GM12878 (cell line): ENCODE results near the gene PROSER3. TPM values are rescaled to one million over a fixed set of nuclear protein-coding genes. Genes with fewer than 3 reads are reported as not detected.

Source experiments
- EGR1 ChIP-seq, 2 experiments: IDR thresholded peaks; 1 replicate in 1 of 2; 2 replicates in 1 of 2; pipeline ENCODE4 v1.6.1; 2011 to 2012; ENCODE audit warnings: low read depth in 2 of 2, low read length in 2 of 2, borderline replicate concordance in 1 of 2, mild to moderate bottlenecking in 1 of 2, moderate library complexity in 1 of 2
- MEF2A ChIP-seq: IDR thresholded peaks from 2 replicates; pipeline ENCODE4 v1.6.1; 2011; ENCODE audit warnings: low read depth, mild to moderate bottlenecking, low read length, moderate library complexity; ENCODE audit not compliant: insufficient read depth
- RCOR1 ChIP-seq: conservative IDR thresholded peaks from 2 replicates; pipeline ENCODE4 v1.6.1; 2012; ENCODE audit warnings: low read depth, low read length, improper control_type of control experiment
- REST ChIP-seq: IDR thresholded peaks from 2 replicates; pipeline ENCODE4 v1.6.1; 2012; ENCODE audit warnings: mild to moderate bottlenecking, low read depth, low read length
- TAF1 ChIP-seq: IDR thresholded peaks from 2 replicates; pipeline ENCODE4 v1.6.1; 2011; ENCODE audit warnings: mild to moderate bottlenecking, low read depth, low read length, borderline replicate concordance
- TCF3 ChIP-seq: IDR thresholded peaks from 2 replicates; pipeline ENCODE4 v1.6.1; 2012; ENCODE audit warnings: low read depth, mild to moderate bottlenecking, low read length, borderline replicate concordance; ENCODE audit not compliant: insufficient read depth
- polyA plus RNA-seq, 11 experiments: library from polyadenylated mRNA; depleted of rRNA in 4 of 11; unstranded in 6 of 11; stranded (reverse) in 5 of 11; fragments of >200 nt; fragmentation: Nextera tagmentation in 4 of 11; fragmentation: Illumina TruSeq in 1 of 11; extraction: Ambion mirVana in 4 of 11; extraction: Trizol in 1 of 11; gene quantifications; 1 replicate in 1 of 11; 2 replicates in 10 of 11; pipeline versions ENCODE4 v1.2.1 to v1.2.3, GENCODE V29; 2011 to 2016; ENCODE audit warnings: inconsistent platforms in 2 of 11, missing spikeins in 2 of 11, low read depth in 1 of 11
- total RNA-seq, 4 experiments: library from RNA; depleted of rRNA in 3 of 4; stranded (reverse); fragments of >200 nt in 3 of 4; fragmentation: Illumina TruSeq in 1 of 4; extraction: Trizol in 1 of 4; gene quantifications; 2 replicates each; pipeline versions ENCODE4 v1.2.1 to v1.2.3, GENCODE V29; 2013 to 2021

PROSER3 gene
- total and polyA plus RNA-seq, 10 of the 15 experiments (the other 5 are each of a cell fraction or from before 2014, with no cell fraction given), result 0.85 to 25.1 (median 9.6) TPM

DNA sequence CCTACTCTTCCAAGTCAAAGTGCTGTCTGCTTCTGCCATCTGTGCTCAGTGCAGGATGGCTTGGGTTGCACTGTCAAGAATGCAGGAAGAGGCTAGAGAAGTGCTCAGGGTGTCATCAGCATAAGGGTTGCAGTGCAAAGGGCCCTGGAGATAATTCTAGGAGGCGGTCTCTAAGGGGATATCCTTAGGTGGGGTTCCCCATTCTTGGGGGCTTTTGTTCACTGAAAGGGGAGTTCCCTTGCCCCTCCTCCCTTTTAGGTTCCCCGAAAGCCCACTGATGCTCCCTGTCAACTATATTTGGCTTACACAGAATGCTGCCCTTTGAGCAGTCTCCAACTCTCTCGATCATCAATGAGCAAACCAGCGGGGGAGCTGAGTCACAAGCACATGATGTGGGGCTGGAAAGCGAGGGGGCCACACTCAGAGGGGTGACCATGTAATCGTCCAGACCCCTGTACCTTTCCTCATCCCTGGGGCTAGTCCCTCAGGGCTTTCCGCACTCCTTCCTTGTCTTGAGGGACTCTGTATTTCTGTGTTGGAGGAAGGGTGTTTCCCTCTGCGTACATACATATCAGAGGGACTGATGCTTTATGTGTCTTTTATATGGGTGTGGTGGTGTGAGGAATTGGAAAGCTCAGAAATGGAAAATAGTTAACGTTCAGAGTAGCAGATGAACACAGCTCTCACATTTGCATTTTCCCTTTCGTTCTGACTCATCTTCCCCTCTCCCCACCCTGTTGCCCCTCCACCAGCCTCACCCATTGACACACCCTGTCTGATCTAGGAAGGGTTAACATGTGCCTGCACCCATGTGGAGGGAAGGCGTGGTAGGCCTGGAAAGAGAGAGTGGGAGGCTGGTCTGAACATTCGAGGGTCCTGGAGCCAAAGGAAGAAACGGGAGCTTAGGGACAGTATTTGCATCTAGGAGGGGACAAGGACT lies 46.9 kb upstream of the PROSER3 start (continued):
- no peak; a peak in 1 of 3 replicates for TF ChIP-seq EGR1 (IDR thresholded peaks at IDR 0.05; ENCODE audit: borderline replicate concordance in 1 of 2, low read depth in 2 of 2, low read length in 2 of 2)
- no peak; the same call in 1 of the 2 replicates for TF ChIP-seq TAF1
- 0 out of 2 replicates have a peak, but pooled peaks have one; percentile 59 for TF ChIP-seq RCOR1
- TF ChIP-seq MEF2A, result no peak
- no peak for TF ChIP-seq TCF3
- TF ChIP-seq REST, result no peak
